GM18505 (cell line): ENCODE results near the gene GLYR1.

ENCODE experiments used
- ATAC-seq: cut with Tn5 transposase; IDR thresholded peaks from one replicate; pipeline ENCODE4 v1.9.1; 2021; ENCODE audit not compliant: unreplicated experiment
- POLR2A ChIP-seq: IDR thresholded peaks from 4 replicates; pipeline ENCODE4 v1.6.1; 2011; ENCODE audit warnings: borderline replicate concordance; ENCODE audit not compliant: insufficient read depth, insufficient read length; ENCODE audit errors: extremely low read depth

The GLYR1 gene

GRCh38 chr16:4847774-4848587 is 893 bp upstream of the GLYR1 start:
- TF ChIP-seq POLR2A, result no peak
- peak; percentile 25 for ATAC-seq

GRCh38 chr16:4846503-4846900 is 586 bp downstream of the GLYR1 start:
- TF ChIP-seq POLR2A, result no peak
- peak; percentile 7 for ATAC-seq

- no peak for ATAC-seq
Observed at GRCh38 chr16:4840984-4841383, 6.1 kb downstream of the GLYR1 start.

GRCh38 chr16:4839942-4840341 is 7.1 kb downstream of the GLYR1 start:
- ATAC-seq, result no peak

More at GRCh38 chr16:4840984-4841383, 6.1 kb downstream of the GLYR1 start:
- TF ChIP-seq POLR2A, result no peak

GRCh38 chr16:4837733-4838501 is 9.2 kb downstream of the GLYR1 start:
- ATAC-seq, result no peak
- TF ChIP-seq POLR2A, result no peak

More at GRCh38 chr16:4839942-4840341, 7.1 kb downstream of the GLYR1 start:
- no peak for TF ChIP-seq POLR2A

- no peak for ATAC-seq
- TF ChIP-seq POLR2A, result no peak
Observed at GRCh38 chr16:4836727-4837126, 10.4 kb downstream of the GLYR1 start.

- TF ChIP-seq POLR2A, result no peak
- no peak for ATAC-seq
Observed at GRCh38 chr16:4833584-4833983, 13.5 kb downstream of the GLYR1 start.

- TF ChIP-seq POLR2A, result no peak
- no peak for ATAC-seq
Observed at GRCh38 chr16:4832698-4833343, 14.3 kb downstream of the GLYR1 start.

GRCh38 chr16:4831616-4832015 is 15.5 kb downstream of the GLYR1 start:
- ATAC-seq, result no peak
- no peak for TF ChIP-seq POLR2A

GRCh38 chr16:4830408-4830807 is 16.7 kb downstream of the GLYR1 start:
- no peak for ATAC-seq
- TF ChIP-seq POLR2A, result no peak

- no peak for TF ChIP-seq POLR2A
- no peak for ATAC-seq
Observed at GRCh38 chr16:4828567-4829321, 18.3 kb downstream of the GLYR1 start.

- ATAC-seq, result no peak
- no peak for TF ChIP-seq POLR2A
Observed at GRCh38 chr16:4826980-4827379, 20.1 kb downstream of the GLYR1 start.

- no peak for TF ChIP-seq POLR2A
- no peak for ATAC-seq
Observed at GRCh38 chr16:4826526-4826925, 20.6 kb downstream of the GLYR1 start.
